HCT116 (cell line): ENCODE measurements around the gene TMEM132C. TPM values are rescaled to one million over a fixed set of nuclear protein-coding genes. Genes with fewer than 3 reads are reported as not detected.

Experiments used
- ATAC-seq: fragments of 200-7000 bp; cut with Tn5 transposase; 2 replicates; pipeline ENCODE4 v1.9.1; 2020; ENCODE audit warnings: mild to moderate bottlenecking, moderate library complexity
- BruUV-seq: library from RNA; stranded (reverse); fragments of 400-500 nt; replicated peaks from 2 replicates; lab custom pipeline; 2021; lab: Mats Ljungman, UMichigan
- CTCF ChIA-PET: fragments of 300-600 bp; sonication (Branson Sonifier 250); formaldehyde crosslinking; loops from one replicate; lab custom pipeline; 2021; ENCODE audit warnings: antibody characterized with exemption; lab: Charles Lee
- POLR2A ChIA-PET: fragments of 300-600, 350-600 bp; sonication (Branson Sonifier 250); formaldehyde crosslinking; loops from one replicate; lab custom pipeline; 2021; ENCODE audit warnings: antibody characterized with exemption; lab: Charles Lee
- RAD21 ChIA-PET, 2 experiments: fragments of 300-600 bp; sonication (Branson Sonifier 250); formaldehyde crosslinking; loops; one replicate each; lab custom pipeline; 2023; ENCODE audit warnings: low total read pairs in 2 of 2; ENCODE audit not compliant: uncharacterized antibody in 2 of 2, unreplicated experiment in 2 of 2, low non-redundant PET in 1 of 2; lab: Charles Lee
- DNase-seq: peaks from one replicate; pipeline ENCODE4 v3.0.0-alpha.2; 2010; ENCODE audit warnings: low read depth, low spot score
- H2AFZ ChIP-seq: fragments of 200-600 bp; shearing (Covaris generic), sonication (generic); 2 replicates; pipeline ENCODE4 v1.6.1; 2017; ENCODE audit warnings: low read depth, mixed run types, mixed read lengths, antibody characterized with exemption, low read length; ENCODE audit not compliant: poor library complexity, severe bottlenecking
- H3K27ac ChIP-seq: 2 replicates; pipeline ENCODE4 v1.5.1; 2012; ENCODE audit warnings: low read depth, low read length
- H3K27me3 ChIP-seq: fragments of 200-600 bp; sonication (generic); 2 replicates; pipeline ENCODE4 v1.6.1; 2016; ENCODE audit warnings: mixed run types, low read length, mixed read lengths; ENCODE audit not compliant: insufficient read depth
- H3K36me3 ChIP-seq, 2 experiments: fragments of 200-500 bp in 1 of 2; fragments of 200-600 bp in 1 of 2; sonication (Bioruptor generic) in 1 of 2; sonication (generic) in 1 of 2; 2 replicates each; pipeline versions ENCODE4 v1.5.1 to v1.6.1; 2014 to 2016; ENCODE audit warnings: low read length in 2 of 2, inconsistent platforms in 1 of 2, mixed read lengths in 1 of 2, mixed run types in 1 of 2; ENCODE audit not compliant: insufficient read depth in 2 of 2, control insufficient read depth in 1 of 2
- H3K4me1 ChIP-seq, 2 experiments: fragments of 200-600 bp in 1 of 2; sonication (generic) in 1 of 2; 2 replicates each; pipeline versions ENCODE4 v1.5.1 to v1.6.1; 2012 to 2017; ENCODE audit warnings: low read length in 2 of 2, inconsistent platforms in 1 of 2, mild to moderate bottlenecking in 1 of 2, mixed read lengths in 1 of 2, mixed run types in 1 of 2, moderate library complexity in 1 of 2; ENCODE audit not compliant: insufficient read depth in 2 of 2, control insufficient read depth in 1 of 2
- H3K4me2 ChIP-seq: fragments of 200-600 bp; sonication (generic); 2 replicates; pipeline ENCODE4 v1.6.1; 2017; ENCODE audit warnings: mixed run types, low read length, mixed read lengths
- H3K4me3 ChIP-seq, 2 experiments: fragments of 200-600 bp in 1 of 2; sonication (generic) in 1 of 2; replicated peaks in 1 of 2; 2 replicates each; pipeline ENCODE4 v1.5.1; 2011 to 2016; ENCODE audit warnings: low read length in 2 of 2, control low read depth in 1 of 2, low read depth in 1 of 2, mild to moderate bottlenecking in 1 of 2, mixed read lengths in 1 of 2, mixed run types in 1 of 2
- H3K79me2 ChIP-seq: fragments of 200-600 bp; sonication (generic); 2 replicates; pipeline ENCODE4 v1.6.1; 2017; ENCODE audit warnings: mild to moderate bottlenecking, mixed run types, low read length, moderate library complexity, mixed read lengths; ENCODE audit not compliant: insufficient read depth
- H3K9ac ChIP-seq: fragments of 200-600 bp; sonication (generic); 2 replicates; pipeline ENCODE4 v1.6.1; 2016; ENCODE audit warnings: low read length, mixed read lengths
- H3K9me2 ChIP-seq: fragments of 200-600 bp; sonication (generic), shearing (Covaris generic); 2 replicates; pipeline ENCODE4 v1.6.1; 2017; ENCODE audit warnings: mixed run types, mild to moderate bottlenecking, moderate library complexity; ENCODE audit not compliant: insufficient read depth
- H3K9me3 ChIP-seq, 2 experiments: fragments of 200-500 bp in 1 of 2; fragments of 200-600 bp in 1 of 2; sonication (Bioruptor generic) in 1 of 2; sonication (generic) in 1 of 2; 2 replicates each; pipeline ENCODE4 v1.6.1; 2014 to 2017; ENCODE audit warnings: low read length in 2 of 2, mixed read lengths in 2 of 2, inconsistent platforms in 1 of 2, low read depth in 1 of 2, mild to moderate bottlenecking in 1 of 2, mixed run types in 1 of 2, moderate library complexity in 1 of 2; ENCODE audit not compliant: control insufficient read depth in 1 of 2, insufficient read depth in 1 of 2
- H4K20me1 ChIP-seq: fragments of 200-600 bp; sonication (generic), shearing (Covaris generic); 2 replicates; pipeline ENCODE4 v1.6.1; 2017; ENCODE audit warnings: mixed run types, mild to moderate bottlenecking, moderate library complexity; ENCODE audit not compliant: insufficient read depth
- ATF3 ChIP-seq: IDR thresholded peaks from 2 replicates; pipeline ENCODE4 v1.6.1; 2012
- CEBPB ChIP-seq: IDR thresholded peaks from 2 replicates; pipeline ENCODE4 v1.6.1; 2012; ENCODE audit warnings: low read depth
- CTCF ChIP-seq, 3 experiments: fragments of 200-600 bp in 1 of 3; sonication (generic) in 1 of 3; IDR thresholded peaks in 2 of 3; conservative IDR thresholded peaks in 1 of 3; 2 replicates each; pipeline ENCODE4 v1.5.1; 2012 to 2017; ENCODE audit warnings: low read depth in 2 of 3, low read length in 2 of 3, antibody characterized with exemption in 1 of 3, borderline replicate concordance in 1 of 3, control low read depth in 1 of 3, mild to moderate bottlenecking in 1 of 3, mixed read lengths in 1 of 3, mixed run types in 1 of 3, moderate library complexity in 1 of 3; ENCODE audit not compliant: insufficient read depth in 1 of 3
- EGR1 ChIP-seq: IDR thresholded peaks from 2 replicates; pipeline ENCODE4 v1.6.1; 2012; ENCODE audit warnings: low read depth
- EZH2 ChIP-seq: fragments of 200-600 bp; sonication (generic); IDR thresholded peaks from 2 replicates; pipeline ENCODE4 v1.6.1; 2017; ENCODE audit warnings: antibody characterized with exemption, mixed run types
- FOSL1 ChIP-seq: IDR thresholded peaks from 2 replicates; pipeline ENCODE4 v1.6.1; 2012; ENCODE audit warnings: low read depth
- JUND ChIP-seq: IDR thresholded peaks from 2 replicates; pipeline ENCODE4 v1.6.1; 2012
- MAX ChIP-seq: IDR thresholded peaks from 2 replicates; pipeline ENCODE4 v1.6.1; 2012
- POLR2AphosphoS5 ChIP-seq: IDR thresholded peaks from 2 replicates; pipeline ENCODE4 v1.6.1; 2011; ENCODE audit warnings: mild to moderate bottlenecking, low read depth, low read length, moderate library complexity
- TCF7L2 ChIP-seq: IDR thresholded peaks from 2 replicates; pipeline ENCODE4 v1.7.0; 2011; ENCODE audit warnings: borderline replicate concordance, inconsistent platforms; ENCODE audit not compliant: insufficient read depth, insufficient read length; ENCODE audit errors: extremely low read depth
- YY1 ChIP-seq: IDR thresholded peaks from 2 replicates; pipeline ENCODE4 v1.6.1; 2011; ENCODE audit warnings: low read length, low read depth, moderate library complexity, mild to moderate bottlenecking; ENCODE audit not compliant: insufficient replicate concordance; ENCODE audit errors: extremely low read depth
- ZNF274 ChIP-seq: fragments of 200-500 bp; sonication (Bioruptor generic); IDR thresholded peaks from 2 replicates; pipeline ENCODE4 v1.6.1; 2014; ENCODE audit warnings: mild to moderate bottlenecking, low read depth, low read length, inconsistent platforms
- intact Hi-C: fragments of 100-400 bp; cut with micrococcal nuclease; formaldehyde crosslinking; loops from 2 replicates; pipeline ENCODE4 v1.10.0; 2022
- total RNA-seq: library from RNA; stranded (reverse); gene quantifications from one replicate; pipeline ENCODE4 v1.2.1, GENCODE V29; 2021; ENCODE audit not compliant: unreplicated experiment
- TF ChIP-seq, protein P1 (sequence below): IDR thresholded peaks from 2 replicates; pipeline ENCODE4 v1.6.1; 2012; ENCODE audit warnings: low read depth

Gene TMEM132C
- total RNA-seq, 1 experiment from 2014 or later = not detected

DNA sequence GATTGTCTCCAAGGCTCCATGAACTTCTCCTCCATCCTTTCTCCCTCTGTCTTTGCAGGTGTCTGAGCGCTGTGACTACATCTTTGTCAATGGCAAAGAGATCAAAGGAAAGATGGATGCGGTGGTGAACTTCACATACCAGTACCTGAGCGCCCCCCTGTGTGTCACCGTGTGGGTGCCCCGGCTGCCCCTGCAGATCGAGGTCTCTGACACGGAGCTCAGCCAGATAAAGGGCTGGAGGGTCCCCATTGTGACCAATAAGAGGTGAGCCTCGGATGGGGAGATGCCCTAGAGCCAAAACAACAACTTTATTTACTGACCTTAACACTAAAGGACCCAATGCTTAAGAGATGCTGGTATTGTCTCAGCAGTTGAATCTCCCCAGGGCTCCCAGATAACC lies 426.8 kb downstream of the TMEM132C start:
- H4K20me1 ChIP-seq = no peaks in the 10 kb centered on the region
- no peaks in the 10 kb centered on the region for H3K4me1 ChIP-seq
- intact Hi-C loops = no loop called here
- no peaks in the 10 kb centered on the region for H3K79me2 ChIP-seq
- DNase-seq (no peak), ATAC-seq (no peak)
- no peak overlapping the region for H3K27ac ChIP-seq
- H3K4me3 ChIP-seq = no peak overlapping the region
- CTCF ChIA-PET = no interaction called here
- TF ChIP-seq ZNF274 = no peak
- TF ChIP-seq, protein P1, sequence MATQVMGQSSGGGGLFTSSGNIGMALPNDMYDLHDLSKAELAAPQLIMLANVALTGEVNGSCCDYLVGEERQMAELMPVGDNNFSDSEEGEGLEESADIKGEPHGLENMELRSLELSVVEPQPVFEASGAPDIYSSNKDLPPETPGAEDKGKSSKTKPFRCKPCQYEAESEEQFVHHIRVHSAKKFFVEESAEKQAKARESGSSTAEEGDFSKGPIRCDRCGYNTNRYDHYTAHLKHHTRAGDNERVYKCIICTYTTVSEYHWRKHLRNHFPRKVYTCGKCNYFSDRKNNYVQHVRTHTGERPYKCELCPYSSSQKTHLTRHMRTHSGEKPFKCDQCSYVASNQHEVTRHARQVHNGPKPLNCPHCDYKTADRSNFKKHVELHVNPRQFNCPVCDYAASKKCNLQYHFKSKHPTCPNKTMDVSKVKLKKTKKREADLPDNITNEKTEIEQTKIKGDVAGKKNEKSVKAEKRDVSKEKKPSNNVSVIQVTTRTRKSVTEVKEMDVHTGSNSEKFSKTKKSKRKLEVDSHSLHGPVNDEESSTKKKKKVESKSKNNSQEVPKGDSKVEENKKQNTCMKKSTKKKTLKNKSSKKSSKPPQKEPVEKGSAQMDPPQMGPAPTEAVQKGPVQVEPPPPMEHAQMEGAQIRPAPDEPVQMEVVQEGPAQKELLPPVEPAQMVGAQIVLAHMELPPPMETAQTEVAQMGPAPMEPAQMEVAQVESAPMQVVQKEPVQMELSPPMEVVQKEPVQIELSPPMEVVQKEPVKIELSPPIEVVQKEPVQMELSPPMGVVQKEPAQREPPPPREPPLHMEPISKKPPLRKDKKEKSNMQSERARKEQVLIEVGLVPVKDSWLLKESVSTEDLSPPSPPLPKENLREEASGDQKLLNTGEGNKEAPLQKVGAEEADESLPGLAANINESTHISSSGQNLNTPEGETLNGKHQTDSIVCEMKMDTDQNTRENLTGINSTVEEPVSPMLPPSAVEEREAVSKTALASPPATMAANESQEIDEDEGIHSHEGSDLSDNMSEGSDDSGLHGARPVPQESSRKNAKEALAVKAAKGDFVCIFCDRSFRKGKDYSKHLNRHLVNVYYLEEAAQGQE = no peak
- TF ChIP-seq FOSL1 = no peak
- TF ChIP-seq, all 23 proteins: peak for 0
- ChIA-PET POLR2A (no interaction called here), RAD21 (no interaction called here)
- Histone ChIP-seq H3K36me3 (no peaks in the 10 kb centered on the region), H3K9me3 (no peaks in the 10 kb centered on the region; a peak in 2 of 4 replicates), H3K9ac (no peak overlapping the region), H2AFZ (no peak overlapping the region), H3K27me3 (no peaks in the 10 kb centered on the region), H3K9me2 (no peaks in the 10 kb centered on the region), H3K4me2 (no peak overlapping the region)
- BruUV-seq = no TSS peak

DNA sequence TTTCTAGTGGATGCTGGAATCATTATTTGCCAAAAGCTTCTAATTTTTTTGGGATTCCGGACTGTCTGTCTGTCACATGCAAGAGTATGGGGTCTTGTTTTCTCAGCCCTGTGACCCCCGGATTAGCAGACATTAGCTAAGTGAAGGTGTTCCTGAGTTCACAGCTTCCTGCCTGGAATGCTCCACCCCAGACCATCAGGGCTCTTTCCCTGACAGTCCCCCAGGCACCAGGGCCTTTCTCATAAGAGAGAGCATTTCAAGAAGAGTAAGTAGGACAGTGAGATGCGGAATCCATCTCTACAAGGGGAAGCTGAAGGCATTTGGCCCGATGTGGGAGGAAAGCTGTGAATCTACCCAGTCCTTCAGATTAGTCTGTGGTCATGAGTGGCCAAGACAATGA lies 427.5 kb downstream of the TMEM132C start:
- Histone ChIP-seq H3K4me2 (no peak overlapping the region), H2AFZ (no peak overlapping the region), H4K20me1 (no peaks in the 10 kb centered on the region), H3K9me3 (no peaks in the 10 kb centered on the region; a peak in 2 of 4 replicates), H3K9me2 (no peaks in the 10 kb centered on the region), H3K27ac (no peak overlapping the region), H3K36me3 (no peaks in the 10 kb centered on the region), H3K9ac (no peak overlapping the region), H3K4me1 (no peaks in the 10 kb centered on the region), H3K4me3 (no peak overlapping the region), H3K27me3 (no peaks in the 10 kb centered on the region), H3K79me2 (no peaks in the 10 kb centered on the region)
- DNase-seq = no peak
- ATAC-seq = no peak
- ChIA-PET CTCF (no interaction called here), POLR2A (no interaction called here), RAD21 (no interaction called here)
- no TSS peak for BruUV-seq
- intact Hi-C loops = no loop called here
- TF ChIP-seq EZH2 (no peak), ATF3 (no peak), CEBPB (no peak), YY1 (no peak), EGR1 (no peak), JUND (no peak), TCF7L2 (no peak), POLR2AphosphoS5 (no peak), MAX (no peak), CTCF (IDR thresholded peaks at IDR 0.05 in 2 of 3, conservative IDR thresholded peaks at IDR 0.05 in 1 of 3; ENCODE audit: borderline replicate concordance in 1 of 3, insufficient read depth in 1 of 3, low read depth in 2 of 3, low read length in 2 of 3) (no peak)
